ENCODE measurements around the gene ECM2.

Gene ECM2

DNA sequence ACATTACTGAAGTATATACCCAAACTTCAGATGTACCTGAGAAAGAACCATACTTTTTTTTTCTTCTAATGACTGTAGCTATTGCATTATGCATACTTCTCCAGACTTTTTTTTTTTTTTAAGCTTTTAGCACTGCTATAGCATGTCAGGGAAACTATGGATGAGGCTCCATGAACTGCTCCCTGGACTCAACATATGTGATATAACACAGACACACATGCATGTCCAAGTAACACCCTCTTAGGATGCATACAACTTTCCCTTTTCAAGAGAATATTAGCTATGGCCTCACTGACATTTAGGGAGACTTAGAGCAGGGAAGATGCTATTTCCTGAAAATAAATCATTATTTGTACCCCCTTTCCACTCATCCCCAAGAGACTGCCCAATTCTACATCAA, 53.0 kb downstream of the ECM2 start:
- H3K4me3 ChIP-seq (ENCODE audit: low read depth, low read length): no peak overlapping the region
- TF ChIP-seq CTCF (IDR thresholded peaks at IDR 0.05; ENCODE audit: borderline replicate concordance, insufficient read depth, low read depth, low read length): no peak

DNA sequence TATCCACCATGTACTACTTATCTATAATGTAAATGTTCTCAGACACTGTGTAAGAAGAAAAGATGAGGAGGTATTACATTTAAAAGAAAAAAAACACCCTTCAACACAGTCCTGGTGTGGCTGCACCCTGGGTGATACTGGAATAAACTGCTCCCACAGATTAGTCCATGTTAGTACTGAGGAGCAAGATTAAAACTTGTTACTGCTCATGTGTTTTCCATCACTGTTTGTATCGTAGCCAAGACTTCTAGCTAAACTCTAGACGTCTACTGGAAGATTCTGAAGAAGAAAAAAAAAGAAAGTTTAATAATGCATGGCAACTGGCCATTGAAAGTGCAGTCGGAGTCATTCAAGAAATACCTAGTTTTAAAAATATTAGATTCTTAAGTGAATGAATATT, 53.5 kb downstream of the ECM2 start, which contains the start of gene ASPN:
ASPN (minus strand) TSS at position 178 of the 400 bp plus-strand sequence.
- no peak within 1 kb of the TSS for H3K4me3 ChIP-seq (ENCODE audit: low read depth, low read length)

DNA sequence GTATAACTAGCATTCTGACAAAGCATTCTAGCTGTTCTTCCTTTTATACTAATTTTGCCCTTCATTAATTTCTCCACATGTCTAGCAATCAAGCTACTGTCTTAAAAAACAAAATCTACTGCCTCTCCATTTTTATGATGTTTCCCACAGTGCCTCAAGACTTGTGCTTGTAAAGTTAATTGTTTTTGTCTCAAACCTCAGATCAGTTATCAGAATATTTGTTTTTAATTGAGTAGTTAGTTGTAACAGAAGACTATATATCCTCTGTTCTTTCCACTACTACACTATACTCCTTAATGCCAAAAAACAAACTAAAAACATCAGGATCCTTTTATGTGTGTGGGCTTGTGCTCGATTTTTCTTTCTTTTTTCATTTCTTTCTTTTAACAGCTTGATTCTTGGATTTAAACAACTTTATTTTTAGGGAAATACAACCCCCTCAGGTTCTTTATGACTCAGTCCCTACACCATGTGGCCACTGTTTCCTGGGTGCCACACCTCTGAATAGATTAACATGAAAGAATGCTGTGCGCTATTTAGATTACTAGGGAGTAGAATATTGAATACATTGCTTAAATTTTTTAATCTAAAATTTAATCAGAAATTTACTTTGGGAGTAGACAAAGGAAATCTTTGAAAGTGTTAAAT, 54.7 kb downstream of the ECM2 start:
- H3K4me3 ChIP-seq (ENCODE audit: low read depth, low read length): no peak overlapping the region
- TF ChIP-seq CTCF (IDR thresholded peaks at IDR 0.05; ENCODE audit: borderline replicate concordance, insufficient read depth, low read depth, low read length): no peak

More for the DNA sequence above, 53.5 kb downstream of the ECM2 start, which contains the start of gene ASPN:
- TF ChIP-seq CTCF (IDR thresholded peaks at IDR 0.05; ENCODE audit: borderline replicate concordance, insufficient read depth, low read depth, low read length): no peak

DNA sequence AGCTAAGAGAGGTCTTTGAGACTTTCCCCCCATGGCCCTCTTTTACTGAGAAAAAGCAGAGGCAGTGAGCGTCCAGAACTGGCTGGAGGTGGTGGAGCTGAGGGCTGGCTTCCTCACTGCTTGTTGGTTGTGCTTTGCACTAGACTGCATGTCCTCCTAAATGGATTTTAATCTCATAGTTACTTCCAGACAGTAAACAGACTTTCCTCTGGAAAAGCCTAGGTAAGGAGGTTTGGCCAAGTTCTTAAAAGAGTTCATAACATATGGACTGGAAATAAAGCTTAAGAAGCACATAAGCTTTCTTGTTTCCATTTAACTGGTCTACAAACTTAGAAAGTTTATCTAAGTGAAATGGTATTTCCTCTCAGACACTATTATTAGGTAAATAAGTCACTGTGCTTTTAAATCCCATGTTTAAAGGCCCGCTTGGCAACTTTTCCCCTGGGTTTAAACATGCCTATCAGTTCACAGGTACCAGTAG, 55.5 kb downstream of the ECM2 start:
- no peak overlapping the region for H3K4me3 ChIP-seq (ENCODE audit: low read depth, low read length)
- no peak for TF ChIP-seq CTCF (IDR thresholded peaks at IDR 0.05; ENCODE audit: borderline replicate concordance, insufficient read depth, low read depth, low read length)

- TF ChIP-seq CTCF (IDR thresholded peaks at IDR 0.05; ENCODE audit: borderline replicate concordance, insufficient read depth, low read depth, low read length): no peak
- H3K4me3 ChIP-seq (ENCODE audit: low read depth, low read length): no peak overlapping the region
These were observed 56.4 kb downstream of the ECM2 start for GRCh38 chr9:92479346-92479745.

- H3K4me3 ChIP-seq (ENCODE audit: low read depth, low read length): no peak overlapping the region
- TF ChIP-seq CTCF (IDR thresholded peaks at IDR 0.05; ENCODE audit: borderline replicate concordance, insufficient read depth, low read depth, low read length): no peak
These were observed 57.0 kb downstream of the ECM2 start for GRCh38 chr9:92478783-92479182.

- no peak for TF ChIP-seq CTCF (IDR thresholded peaks at IDR 0.05; ENCODE audit: borderline replicate concordance, insufficient read depth, low read depth, low read length)
- H3K4me3 ChIP-seq (ENCODE audit: low read depth, low read length): no peak overlapping the region
These were observed 58.8 kb downstream of the ECM2 start for GRCh38 chr9:92476962-92477361.
